SIG-M5 (cell line): ENCODE data around the gene EDA.

Source experiments
- DNase-seq: peaks from one replicate; lab custom pipeline; 2025; lab: John Stamatoyannopoulos, UW

EDA gene

GRCh38 chrX:69615779-69616456, at the start of gene EDA:
TSS of gene EDA (plus strand) at chrX:69616113.
- DNase-seq: no peak

- no peak for DNase-seq
These were observed 47.1 kb upstream of the EDA start for GRCh38 chrX:69568828-69569227.

- no peak for DNase-seq
These were observed 18.5 kb upstream of the EDA start for GRCh38 chrX:69597399-69597798.

GRCh38 chrX:69600182-69600581, 15.7 kb upstream of the EDA start:
- DNase-seq: no peak

- DNase-seq: no peak
These were observed 12.2 kb upstream of the EDA start for GRCh38 chrX:69603566-69604194.

GRCh38 chrX:69605521-69605920, 10.4 kb upstream of the EDA start:
- DNase-seq: no peak

- no peak for DNase-seq
These were observed 8.3 kb upstream of the EDA start for GRCh38 chrX:69607616-69608015.

GRCh38 chrX:69613946-69614345, 2.0 kb upstream of the EDA start:
- DNase-seq: no peak

GRCh38 chrX:69614886-69615285, 1.0 kb upstream of the EDA start:
- no peak for DNase-seq

- no peak for DNase-seq
These were observed 571 bp upstream of the EDA start for GRCh38 chrX:69615342-69615741.

- no peak for DNase-seq
These were observed 717 bp downstream of the EDA start for GRCh38 chrX:69616457-69617203.

GRCh38 chrX:69618803-69619202, 2.9 kb downstream of the EDA start:
- no peak for DNase-seq

GRCh38 chrX:69626129-69626528, 10.2 kb downstream of the EDA start:
- no peak for DNase-seq

GRCh38 chrX:69627744-69628143, 11.8 kb downstream of the EDA start:
- no peak for DNase-seq

GRCh38 chrX:69630147-69630546, 14.2 kb downstream of the EDA start:
- no peak for DNase-seq

GRCh38 chrX:69664693-69665092, 48.8 kb downstream of the EDA start:
- no peak for DNase-seq

GRCh38 chrX:69670001-69670555, 54.2 kb downstream of the EDA start:
- no peak for DNase-seq

GRCh38 chrX:69674891-69675290, 59.0 kb downstream of the EDA start:
- DNase-seq: no peak

- no peak for DNase-seq
These were observed 89.9 kb downstream of the EDA start for GRCh38 chrX:69705818-69706217.

GRCh38 chrX:69718102-69718501, 102.2 kb downstream of the EDA start:
- no peak for DNase-seq

- DNase-seq: no peak
These were observed 108.4 kb downstream of the EDA start for GRCh38 chrX:69724307-69724706.

GRCh38 chrX:69740317-69740716, 124.4 kb downstream of the EDA start:
- DNase-seq: no peak

- no peak for DNase-seq
These were observed 125.8 kb downstream of the EDA start for GRCh38 chrX:69741721-69742120.
